HEK293T (cell line): ENCODE measurements around the gene STAC.

ENCODE experiments used
- CTCF ChIA-PET: fragments of 350-600 bp; formaldehyde crosslinking; extraction: SDS; loops from one replicate; lab custom pipeline; 2021; ENCODE audit warnings: antibody characterized with exemption, inconsistent platforms; lab: Yijun Ruan, JAX
- POLR2A ChIA-PET: fragments of 350-600 bp; formaldehyde crosslinking; extraction: SDS; loops from one replicate; lab custom pipeline; 2020; ENCODE audit warnings: antibody characterized with exemption, inconsistent platforms; lab: Yijun Ruan, JAX
- DNase-seq: peaks from one replicate; pipeline ENCODE4 v3.0.0; 2012; ENCODE audit warnings: mixed read lengths; ENCODE audit errors: extremely low spot score
- ARNT ChIP-seq: fragments of 450-650 bp; IDR thresholded peaks from 2 replicates; pipeline ENCODE4 v1.6.1; 2017; ENCODE audit warnings: mild to moderate bottlenecking
- BHLHE40 ChIP-seq: fragments of 450-650 bp; IDR thresholded peaks from 2 replicates; pipeline ENCODE4 v1.6.1; 2016; ENCODE audit warnings: mild to moderate bottlenecking, moderate library complexity, borderline replicate concordance
- CTBP1 ChIP-seq: fragments of 450-650 bp; IDR thresholded peaks from 2 replicates; pipeline ENCODE4 v1.6.1; 2016; ENCODE audit warnings: borderline replicate concordance
- ELF4 ChIP-seq: fragments of 450-650 bp; IDR thresholded peaks from 2 replicates; pipeline ENCODE4 v1.6.1; 2017; ENCODE audit warnings: antibody characterized with exemption
- FOXA1 ChIP-seq: fragments of 450-650 bp; IDR thresholded peaks from 2 replicates; pipeline ENCODE4 v1.6.1; 2016; ENCODE audit warnings: mild to moderate bottlenecking
- FOXK2 ChIP-seq: fragments of 450-650 bp; IDR thresholded peaks from 2 replicates; pipeline ENCODE4 v1.6.1; 2016; ENCODE audit warnings: mild to moderate bottlenecking
- FOXM1 ChIP-seq: fragments of 450-650 bp; IDR thresholded peaks from 2 replicates; pipeline ENCODE4 v1.6.1; 2017; ENCODE audit warnings: mild to moderate bottlenecking, borderline replicate concordance
- HDGF ChIP-seq: fragments of 450-650 bp; IDR thresholded peaks from 2 replicates; pipeline ENCODE4 v1.6.1; 2017; ENCODE audit warnings: antibody characterized with exemption, borderline replicate concordance
- L3MBTL2 ChIP-seq: fragments of 450-650 bp; conservative IDR thresholded peaks from 2 replicates; pipeline ENCODE4 v1.6.1; 2016; ENCODE audit warnings: mild to moderate bottlenecking
- LEF1 ChIP-seq: fragments of 450-650 bp; IDR thresholded peaks from 2 replicates; pipeline ENCODE4 v1.6.1; 2017; ENCODE audit warnings: mild to moderate bottlenecking, borderline replicate concordance
- NFRKB ChIP-seq: fragments of 450-650 bp; IDR thresholded peaks from 2 replicates; pipeline ENCODE4 v1.6.1; 2016; ENCODE audit warnings: mild to moderate bottlenecking, moderate library complexity
- SP1 ChIP-seq: fragments of 450-650 bp; IDR thresholded peaks from 2 replicates; pipeline ENCODE4 v1.6.1; 2017
- SUZ12 ChIP-seq: fragments of 450-650 bp; IDR thresholded peaks from 2 replicates; pipeline ENCODE4 v1.6.1; 2016; ENCODE audit warnings: mild to moderate bottlenecking
- TARDBP ChIP-seq: fragments of 450-650 bp; IDR thresholded peaks from 2 replicates; pipeline ENCODE4 v1.6.1; 2016
- ZNF384 ChIP-seq: fragments of 450-650 bp; IDR thresholded peaks from 2 replicates; pipeline ENCODE4 v1.6.1; 2016
- TF ChIP-seq, protein P1 (sequence below): fragments of 450-650 bp; IDR thresholded peaks from 2 replicates; pipeline ENCODE4 v1.6.1; 2016

Gene STAC

DNA sequence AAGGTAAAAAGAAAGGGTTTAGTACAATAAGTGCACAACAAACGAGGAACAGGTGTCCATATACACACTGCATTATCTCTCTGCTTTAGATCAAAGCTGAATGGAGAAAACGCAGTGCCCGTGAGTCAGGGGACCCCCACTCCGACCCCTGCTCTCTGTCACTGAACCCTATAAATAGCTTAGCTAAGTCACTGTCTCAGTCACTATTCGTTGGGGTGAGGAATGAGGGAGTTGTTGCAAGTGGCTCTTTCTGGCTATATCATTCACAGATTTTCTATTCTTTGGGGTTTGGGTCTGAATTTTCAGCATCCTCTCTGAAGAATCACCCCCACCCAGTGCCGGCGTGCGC, 458 bp upstream of the STAC start:
- POLR2A ChIA-PET: interaction anchor here (1.1 to 1.2 kb wide), 2 partner anchors 16 to 60 kb away, joined by 3 to 4 read pairs; no protein-coding TSS in a partner anchor
- DNase-seq: no peak
- TF ChIP-seq, protein P1, sequence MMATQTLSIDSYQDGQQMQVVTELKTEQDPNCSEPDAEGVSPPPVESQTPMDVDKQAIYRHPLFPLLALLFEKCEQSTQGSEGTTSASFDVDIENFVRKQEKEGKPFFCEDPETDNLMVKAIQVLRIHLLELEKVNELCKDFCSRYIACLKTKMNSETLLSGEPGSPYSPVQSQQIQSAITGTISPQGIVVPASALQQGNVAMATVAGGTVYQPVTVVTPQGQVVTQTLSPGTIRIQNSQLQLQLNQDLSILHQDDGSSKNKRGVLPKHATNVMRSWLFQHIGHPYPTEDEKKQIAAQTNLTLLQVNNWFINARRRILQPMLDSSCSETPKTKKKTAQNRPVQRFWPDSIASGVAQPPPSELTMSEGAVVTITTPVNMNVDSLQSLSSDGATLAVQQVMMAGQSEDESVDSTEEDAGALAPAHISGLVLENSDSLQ: no peak
- TF ChIP-seq TARDBP: no peak
- TF ChIP-seq ARNT: no peak
- CTCF ChIA-PET: no interaction called here

DNA sequence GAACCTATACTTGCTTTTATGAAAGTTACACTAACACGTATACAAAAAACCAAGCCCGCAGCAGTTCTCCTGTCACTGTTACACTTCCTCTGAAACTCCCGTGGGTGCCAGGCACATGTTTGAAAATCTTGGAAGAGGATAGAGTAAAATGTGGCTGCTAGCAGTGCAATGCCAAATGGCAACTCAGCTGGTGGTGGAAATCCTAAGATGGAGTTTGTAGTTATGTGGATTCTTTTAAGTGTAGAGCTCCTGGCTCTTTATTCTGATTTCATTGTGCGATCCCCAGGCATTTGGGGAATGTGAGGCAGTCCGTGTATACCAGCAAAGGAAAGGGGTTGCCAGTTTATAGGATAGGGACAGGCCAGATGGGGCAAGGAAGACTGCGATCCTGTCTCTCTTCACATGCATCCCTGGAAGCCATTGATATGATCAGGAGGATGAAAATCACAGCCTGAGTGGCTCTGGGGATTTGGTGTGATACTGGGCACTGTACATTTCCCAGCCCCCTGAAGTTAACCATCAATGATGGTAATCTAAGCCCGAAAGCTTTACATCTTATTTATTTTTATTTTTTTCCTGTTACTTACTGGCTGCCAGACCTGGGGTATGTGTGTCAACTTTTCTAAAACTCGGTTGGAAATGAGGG, 1.1 kb downstream of the STAC start:
- TF ChIP-seq SP1: no peak
- no peak for TF ChIP-seq ARNT
- no peak for TF ChIP-seq ELF4
- TF ChIP-seq TARDBP: no peak
- TF ChIP-seq BHLHE40: no peak
- no peak for TF ChIP-seq LEF1
- no peak for TF ChIP-seq NFRKB
- no peak for TF ChIP-seq FOXM1
- no peak for TF ChIP-seq SUZ12
- ChIA-PET CTCF (no interaction called here), POLR2A (interaction anchor here (1.0 kb wide), 1 partner anchor 16 kb away, joined by 3 read pairs; no protein-coding TSS in a partner anchor)
- DNase-seq: no peak

DNA sequence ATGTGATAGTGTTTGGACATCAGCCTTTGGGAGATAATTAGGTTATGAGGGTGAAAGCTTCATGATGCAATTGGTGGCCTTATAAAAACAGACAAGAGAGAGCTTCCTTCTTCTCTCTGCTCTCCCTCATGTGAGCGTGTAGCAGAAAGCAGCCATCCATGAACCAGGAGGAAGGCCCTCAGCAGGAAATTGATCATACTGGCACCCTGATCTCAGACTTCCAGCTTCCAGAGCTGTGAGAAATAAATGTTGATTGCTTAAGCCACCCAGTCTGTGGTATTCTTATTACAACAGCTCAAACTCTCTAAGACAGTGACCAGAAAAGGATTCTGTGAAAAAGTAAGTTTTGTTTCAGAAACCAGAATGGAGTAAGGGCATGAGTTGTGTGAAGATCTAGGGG, 13.3 kb downstream of the STAC start:
- no peak for DNase-seq
- POLR2A ChIA-PET: no interaction called here
- CTCF ChIA-PET: no interaction called here
- TF ChIP-seq SUZ12: no peak
- no peak for TF ChIP-seq L3MBTL2
- TF ChIP-seq FOXM1: no peak
- no peak for TF ChIP-seq BHLHE40
- no peak for TF ChIP-seq FOXK2
- TF ChIP-seq ARNT: no peak
- no peak for TF ChIP-seq FOXA1
- no peak for TF ChIP-seq CTBP1
- TF ChIP-seq TARDBP: no peak
- TF ChIP-seq NFRKB: no peak
- TF ChIP-seq, protein P1: no peak
- no peak for TF ChIP-seq ZNF384

DNA sequence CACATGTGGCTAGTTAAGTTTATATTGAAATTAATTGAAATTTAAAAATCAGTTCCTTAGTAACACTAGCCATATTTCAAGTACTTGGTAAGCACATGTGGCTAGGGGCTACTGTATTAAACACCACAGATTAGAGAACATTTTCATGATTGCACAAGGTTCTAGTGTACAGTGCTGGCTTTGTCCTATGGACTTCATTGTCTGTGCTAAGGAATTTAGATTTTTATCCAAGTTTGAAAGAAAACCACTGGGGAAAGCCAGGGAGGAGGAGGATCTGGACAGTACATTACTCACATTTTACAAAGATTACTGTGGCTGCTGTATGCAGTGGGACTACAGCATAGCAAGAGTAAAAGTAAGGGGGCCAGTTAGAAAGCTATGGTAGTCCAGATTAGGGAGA, 13.9 kb downstream of the STAC start:
- ChIA-PET CTCF (no interaction called here), POLR2A (no interaction called here)
- DNase-seq: no peak
- TF ChIP-seq FOXK2: no peak
- no peak for TF ChIP-seq BHLHE40
- no peak for TF ChIP-seq SUZ12

DNA sequence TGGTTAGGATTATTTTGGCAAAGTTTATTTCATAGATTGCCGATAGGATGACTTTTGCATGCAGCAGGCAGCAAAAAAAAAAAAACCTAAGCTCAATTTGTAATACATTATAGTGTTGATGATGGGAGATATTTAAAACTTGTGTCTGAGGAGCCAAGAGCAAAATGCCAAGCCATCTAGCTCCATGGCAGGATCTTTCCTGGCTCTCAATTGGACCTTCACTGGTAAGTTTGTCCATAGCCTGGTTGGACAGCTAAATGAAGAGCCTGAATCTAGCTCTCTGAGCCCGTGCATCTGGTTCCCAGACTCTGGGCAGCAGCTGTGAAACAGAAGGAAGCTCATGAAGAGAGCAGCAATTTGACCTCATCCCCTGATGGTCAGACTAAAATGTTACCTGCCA, 17.5 kb downstream of the STAC start:
- CTCF ChIA-PET: interaction anchor here (0.9 kb wide), 1 partner anchor 9 kb away, joined by 4 read pairs; no protein-coding TSS in a partner anchor
- TF ChIP-seq ZNF384 (no peak), BHLHE40 (no peak), FOXM1 (no peak), HDGF (no peak), ARNT (no peak), NFRKB (no peak), FOXK2 (no peak), FOXA1 (no peak), ELF4 (no peak), TARDBP (no peak), SUZ12 (no peak), CTBP1 (no peak), SP1 (no peak), LEF1 (no peak), L3MBTL2 (no peak)
- TF ChIP-seq, protein P1: no peak
- POLR2A ChIA-PET: interaction anchor here (0.6 to 1.5 kb wide), 2 partner anchors 17 to 843 kb away, joined by 3 to 5 read pairs; partner anchors contain the start of gene STAC
- no peak for DNase-seq

DNA sequence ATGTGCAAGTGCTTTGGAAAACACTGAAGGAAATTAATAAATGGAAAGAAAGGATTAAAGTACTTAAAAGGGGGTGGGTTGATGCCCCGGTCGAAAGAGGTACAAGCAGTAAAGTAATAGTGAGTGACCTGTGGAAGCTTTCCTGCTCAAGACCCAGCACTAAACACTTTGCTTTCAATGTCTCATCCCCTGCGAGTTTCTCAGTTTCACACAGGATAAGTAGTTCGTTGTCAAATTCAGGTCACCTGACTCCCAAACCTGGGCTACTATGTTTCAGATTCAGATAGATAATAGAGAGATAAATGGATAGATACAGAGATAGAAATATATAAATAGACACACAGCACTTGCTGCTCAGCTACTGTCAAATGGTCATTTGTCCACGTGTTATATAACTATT, 19.6 kb downstream of the STAC start:
- TF ChIP-seq LEF1 (no peak), ZNF384 (no peak), ELF4 (no peak), SUZ12 (no peak), CTBP1 (no peak), ARNT (no peak), SP1 (no peak), TARDBP (no peak), BHLHE40 (no peak), HDGF (no peak), FOXA1 (no peak), FOXK2 (no peak), FOXM1 (no peak), NFRKB (no peak), L3MBTL2 (no peak)
- TF ChIP-seq, protein P1: no peak
- CTCF ChIA-PET: no interaction called here
- DNase-seq: no peak
- POLR2A ChIA-PET: no interaction called here
